B cell (primary cell): ENCODE measurements around the gene BMPR1A. TPM values are rescaled to one million over a fixed set of nuclear protein-coding genes. Genes with fewer than 3 reads are reported as not detected.

ENCODE experiments used
- ATAC-seq: fragments of 200-7000 bp; cut with Tn5 transposase; one replicate; pipeline ENCODE4 v1.10.0; 2021; ENCODE audit warnings: low read depth, mild to moderate bottlenecking, moderate number of reproducible peaks, moderate library complexity
- CTCF ChIA-PET: fragments of 350-600 bp; sonication (Branson Sonifier 250); formaldehyde crosslinking; loops from one replicate; lab custom pipeline; 2021; ENCODE audit warnings: antibody characterized with exemption, inconsistent platforms; lab: Charles Lee
- POLR2A ChIA-PET: fragments of 350-600 bp; sonication (Branson Sonifier 250); formaldehyde crosslinking; loops from one replicate; lab custom pipeline; 2021; ENCODE audit warnings: antibody characterized with exemption; lab: Charles Lee
- DNase-seq: peaks from one replicate; pipeline ENCODE4 v3.0.0; 2013
- H2AFZ ChIP-seq: 2 replicates; pipeline ENCODE4 v1.6.1; 2012; ENCODE audit warnings: mild to moderate bottlenecking, low read depth, low read length; ENCODE audit not compliant: insufficient read depth, poor library complexity, severe bottlenecking
- H3K27ac ChIP-seq, 2 donors: 1 replicate in 1 of 2; 2 replicates in 1 of 2; pipeline ENCODE4 v1.5.1; 2012 to 2013; ENCODE audit warnings: low read length in 2 of 2, mild to moderate bottlenecking in 2 of 2, moderate library complexity in 1 of 2
- H3K27me3 ChIP-seq, 4 experiments: fragments of 200-600 bp in 1 of 4; sonication (generic) in 1 of 4; replicated peaks in 1 of 4; 1 replicate in 2 of 4; 2 replicates in 2 of 4; pipeline versions ENCODE4 v1.6.1 to v1.7.0; 2013 to 2016; ENCODE audit warnings: low read length in 3 of 4, mild to moderate bottlenecking in 2 of 4, mixed read lengths in 1 of 4, moderate library complexity in 1 of 4; ENCODE audit not compliant: insufficient read depth in 4 of 4, control insufficient read depth in 3 of 4; ENCODE audit errors: control extremely low read depth in 1 of 4
- H3K36me3 ChIP-seq, 2 experiments: replicated peaks in 1 of 2; 1 replicate in 1 of 2; 2 replicates in 1 of 2; pipeline versions ENCODE4 v1.6.1 to v1.7.1; 2013; ENCODE audit warnings: low read length in 1 of 2; ENCODE audit not compliant: insufficient read depth in 2 of 2, control insufficient read depth in 1 of 2; ENCODE audit errors: control extremely low read depth in 1 of 2, extremely low read depth in 1 of 2
- H3K4me1 ChIP-seq, 2 donors: fragments of 200-600 bp in 1 of 2; sonication (generic) in 1 of 2; 1 replicate in 1 of 2; 2 replicates in 1 of 2; pipeline versions ENCODE4 v1.5.1 to v1.6.1; 2013 to 2017; ENCODE audit warnings: low read length in 2 of 2; ENCODE audit not compliant: control insufficient read depth in 2 of 2, insufficient read depth in 2 of 2
- H3K4me2 ChIP-seq: replicated peaks from 2 replicates; pipeline ENCODE3; 2012; ENCODE audit warnings: mild to moderate bottlenecking, low read depth, low read length; ENCODE audit not compliant: poor library complexity, severe bottlenecking
- H3K4me3 ChIP-seq, 5 experiments: fragments of 200-600 bp in 1 of 5; sonication (generic) in 1 of 5; 1 replicate in 3 of 5; 2 replicates in 2 of 5; pipeline versions ENCODE4 v1.5.1 to v1.7.0; 2011 to 2016; ENCODE audit warnings: low read length in 4 of 5, mild to moderate bottlenecking in 4 of 5, low read depth in 2 of 5, control low read depth in 1 of 5, moderate library complexity in 1 of 5; ENCODE audit not compliant: insufficient read depth in 1 of 5; ENCODE audit errors: control extremely low read depth in 1 of 5, extremely low read depth in 1 of 5
- H3K79me2 ChIP-seq: fragments of 200-600 bp; sonication (generic); one replicate; pipeline ENCODE4 v1.6.0; 2016; ENCODE audit warnings: low read length; ENCODE audit not compliant: control insufficient read depth, insufficient read depth
- H3K9ac ChIP-seq: fragments of 200-600 bp; sonication (generic); 2 replicates; pipeline ENCODE4 v1.6.1; 2017; ENCODE audit warnings: mild to moderate bottlenecking, low read length, moderate library complexity
- H3K9me3 ChIP-seq, 3 donors: one replicate each; pipeline versions ENCODE4 v1.6.1 to v1.7.1; 2013; ENCODE audit warnings: low read length in 2 of 3; ENCODE audit not compliant: control insufficient read depth in 2 of 3, insufficient read depth in 1 of 3; ENCODE audit errors: control extremely low read depth in 1 of 3
- H4K20me1 ChIP-seq: 2 replicates; pipeline ENCODE4 v1.6.0; 2012; ENCODE audit warnings: mild to moderate bottlenecking, low read length; ENCODE audit not compliant: insufficient read depth, control insufficient read depth, poor library complexity, severe bottlenecking
- H3K27ac Mint-ChIP-seq: one replicate; pipeline ENCODE4 v1.8.0; 2021; ENCODE audit warnings: mixed read lengths
- H3K27me3 Mint-ChIP-seq: one replicate; pipeline ENCODE4 v1.8.0; 2021; ENCODE audit warnings: mixed read lengths
- H3K4me1 Mint-ChIP-seq: one replicate; pipeline ENCODE4 v1.8.0; 2021; ENCODE audit warnings: mixed read lengths
- H3K4me3 Mint-ChIP-seq: one replicate; pipeline ENCODE4 v1.8.0; 2021; ENCODE audit warnings: mixed read lengths
- H3K9me3 Mint-ChIP-seq: one replicate; pipeline ENCODE4 v1.8.0; 2022; ENCODE audit warnings: mixed read lengths; ENCODE audit not compliant: insufficient read depth
- CTCF ChIP-seq: fragments of 200-600 bp; IDR thresholded peaks from one replicate; pipeline ENCODE4 v1.8.0; 2022; ENCODE audit warnings: antibody characterized with exemption, mild to moderate bottlenecking
- EZH2 ChIP-seq: IDR thresholded peaks from 2 replicates; pipeline ENCODE4 v1.6.1; 2012; ENCODE audit warnings: borderline replicate concordance, low read depth, mild to moderate bottlenecking, moderate library complexity, low read length; ENCODE audit not compliant: insufficient read depth, poor library complexity, severe bottlenecking
- WGBS: methylation state at CpG from one replicate; pipeline ENCODE4 v1.1.5; 2013; ENCODE audit warnings: missing lambda C conversion rate; ENCODE audit not compliant: insufficient coverage; 5-methylcytosine and 5-hydroxymethylcytosine counted together
- intact Hi-C: fragments of 100-400 bp; cut with micrococcal nuclease; formaldehyde crosslinking; loops from one replicate; pipeline ENCODE4 v1.10.0; 2022
- polyA plus RNA-seq: library from polyadenylated mRNA; depleted of rRNA; stranded (reverse); fragments of >200 nt; gene quantifications from 2 replicates; pipeline ENCODE4 v1.2.3, GENCODE V29; 2012
- total RNA-seq, 2 donors: library from RNA; stranded (reverse); fragments of 120-200 nt in 1 of 2; gene quantifications; 1 replicate in 1 of 2; 2 replicates in 1 of 2; pipeline versions ENCODE4 v1.2.3 to v1.2.4, GENCODE V29; 2013 to 2022

The BMPR1A gene
- total and polyA plus RNA-seq, 2 donors (not counting 1 experiment from before 2014, with no cell fraction given) = 1.9 to 15.1 TPM

GRCh38 chr10:86840498-86840897, 84.1 kb downstream of the BMPR1A start:
- Histone ChIP-seq H3K4me1 (no peaks in the 10 kb centered on the region), H3K9ac (no peak overlapping the region), H4K20me1 (no peaks in the 10 kb centered on the region), H3K27ac (no peak overlapping the region), H3K9me3 (no peaks in the 10 kb centered on the region), H3K79me2 (no peaks in the 10 kb centered on the region), H3K27me3 (no peaks in the 10 kb centered on the region), H3K4me3 (no peak overlapping the region), H3K4me2 (no peak overlapping the region), H3K36me3 (no peaks in the 10 kb centered on the region), H2AFZ (no peak overlapping the region)
- no peak overlapping the region for H3K4me3 Mint-ChIP-seq
- no peaks in the 10 kb centered on the region for H3K27me3 Mint-ChIP-seq
- H3K4me1 Mint-ChIP-seq = no peaks in the 10 kb centered on the region
- POLR2A ChIA-PET = no interaction called here
- ATAC-seq (no peak), DNase-seq (no peak)
- 95% methylated on average over 3 of the region's 4 CpGs for WGBS
- H3K9me3 Mint-ChIP-seq = no peaks in the 10 kb centered on the region
- TF ChIP-seq CTCF (no peak), EZH2 (no peak)
- intact Hi-C loops = no loop called here
- CTCF ChIA-PET = interaction anchor here (1.0 to 1.7 kb wide), 2 partner anchors 10 to 61 kb away, joined by 3 read pairs; no protein-coding TSS in a partner anchor
- no peak overlapping the region for H3K27ac Mint-ChIP-seq

- Histone ChIP-seq H4K20me1 (no peaks in the 10 kb centered on the region), H3K4me3 (no peak overlapping the region), H3K27ac (no peak overlapping the region), H3K9me3 (no peaks in the 10 kb centered on the region), H3K79me2 (no peaks in the 10 kb centered on the region), H3K9ac (no peak overlapping the region), H3K27me3 (no peaks in the 10 kb centered on the region), H3K4me1 (no peaks in the 10 kb centered on the region), H2AFZ (no peak overlapping the region), H3K36me3 (no peaks in the 10 kb centered on the region), H3K4me2 (no peak overlapping the region)
- CTCF ChIA-PET = no interaction called here
- POLR2A ChIA-PET = no interaction called here
- Mint-ChIP-seq H3K4me1 (no peaks in the 10 kb centered on the region), H3K4me3 (no peak overlapping the region), H3K27me3 (no peaks in the 10 kb centered on the region), H3K9me3 (no peaks in the 10 kb centered on the region), H3K27ac (no peak overlapping the region)
- intact Hi-C loops = no loop called here
- TF ChIP-seq EZH2 (no peak), CTCF (no peak)
- ATAC-seq = no peak
- 100% methylated on average over 1 of the region's 3 CpGs for WGBS
- DNase-seq = no peak
Measured at GRCh38 chr10:86846088-86846487, 89.7 kb downstream of the BMPR1A start.
